Adrenal gland (tissue), 12 donors: ENCODE results near the gene MICU2. TPM values are rescaled to one million over a fixed set of nuclear protein-coding genes. Genes with fewer than 3 reads are reported as not detected.
A peak's percentile ranks its signal among the peaks of the same experiment; 100 is the strongest.

ENCODE experiments used
- DNase-seq, 7 donors: peaks; one replicate each; pipeline ENCODE4 v3.0.0-alpha.2; 2019 to 2020
- H3K27ac ChIP-seq, 5 donors: fragments of 200-600 bp; sonication (generic) in 4 of 5; 1 replicate in 3 of 5; 2 replicates in 2 of 5; pipeline versions ENCODE4 v1.5.1 to v1.8.0; 2016 to 2020; ENCODE audit warnings: mild to moderate bottlenecking in 1 of 5
- H3K27me3 ChIP-seq: fragments of 200-600 bp; 2 replicates; pipeline ENCODE4 v1.8.0; 2021
- H3K36me3 ChIP-seq, 2 donors: fragments of 200-600 bp; replicated peaks in 1 of 2; 1 replicate in 1 of 2; 2 replicates in 1 of 2; pipeline versions ENCODE4 v1.5.1 to v1.8.0; 2018 to 2022
- H3K4me1 ChIP-seq, 2 donors: fragments of 200-600 bp; replicated peaks in 1 of 2; 1 replicate in 1 of 2; 2 replicates in 1 of 2; pipeline versions ENCODE4 v1.5.1 to v1.8.0; 2018 to 2021
- H3K4me3 ChIP-seq, 4 donors: fragments of 200-600 bp; sonication (generic) in 3 of 4; one replicate each; pipeline ENCODE4 v1.5.1; 2016 to 2018
- H3K9me3 ChIP-seq, 3 donors: fragments of 200-600 bp; sonication (generic) in 1 of 3; replicated peaks in 1 of 3; 1 replicate in 2 of 3; 2 replicates in 1 of 3; pipeline versions ENCODE4 v1.5.1 to v1.8.0; 2016 to 2021
- CTCF ChIP-seq, 6 experiments: fragments of 450-650 bp in 4 of 6; fragments of 200-600 bp in 2 of 6; sonication (generic) in 1 of 6; IDR thresholded peaks; 1 replicate in 5 of 6; 2 replicates in 1 of 6; pipeline versions ENCODE4 v1.5.1 to v1.8.0; 2016 to 2021; ENCODE audit warnings: antibody characterized with exemption in 6 of 6, mild to moderate bottlenecking in 2 of 6, moderate library complexity in 1 of 6
- POLR2A ChIP-seq, 2 donors: fragments of 450-650 bp; IDR thresholded peaks; one replicate each; pipeline ENCODE4 v1.6.1; 2017; ENCODE audit warnings: antibody characterized with exemption in 2 of 2, mild to moderate bottlenecking in 2 of 2, moderate library complexity in 1 of 2
- WGBS, 4 donors: extraction: QIAGEN DNeasy Blood & Tissue Kit in 2 of 4; methylation state at CpG; one replicate each; pipeline versions ENCODE4 v1.1.5 to v1.1.7; 2013 to 2017; 5-methylcytosine and 5-hydroxymethylcytosine counted together
- intact Hi-C, 2 donors: fragments of 100-400 bp; cut with DNase I; formaldehyde crosslinking; loops; one replicate each; pipeline versions ENCODE4 v1.14.1 to v1.15.0; 2022 to 2023
- polyA plus RNA-seq, 3 donors: library from polyadenylated mRNA; stranded (reverse); fragments of 200-250 nt in 2 of 3; fragments of 350-450 nt in 1 of 3; fragmentation: Illumina TruSeq in 1 of 3; extraction: RNeasy Lipid Tissue Mini Kit (QIAGEN cat#74804) in 1 of 3; gene quantifications; one replicate each; pipeline ENCODE4 v1.2.3, GENCODE V29; 2013 to 2014
- total RNA-seq, 9 donors: library from RNA; depleted of rRNA in 4 of 9; stranded (reverse); fragments of >200 nt in 4 of 9; fragments of 120-200 nt in 1 of 9; fragmentation: NEBNext Ultra II Directional in 1 of 9; extraction: Animal tissue kit (Norgen Biotek cat#: 25700) in 1 of 9; gene quantifications; one replicate each; pipeline versions ENCODE4 v1.1.0 to v1.2.4, GENCODE V29; 2013 to 2023
- donor health status: healthy with polysubstance abuse.
- donor health status: Bipolar disorder and iron deficiency.
- donor health status: DM: yes; HTN: yes; CAD: no.
- donor health status: DM: no; HTN: no; CAD: no.
- donor health status: DM: no; HTN: no; CAD: no.
- donor health status: DM: yes; HTN: yes; CAD: no.

The MICU2 gene
- total and polyA plus RNA-seq, 12 donors, result 39.7 to 157 (median 59.7) TPM

GRCh38 chr13:21465710-21466160, 138.2 kb downstream of the MICU2 start:
- Histone ChIP-seq H3K27ac (no peak overlapping the region), H3K4me1 (no peaks in the 10 kb centered on the region), H3K9me3 (peaks cover 0 to 2% (median 0%) of the 10 kb centered on the region in 3 donors), H3K36me3 (no peaks in the 10 kb centered on the region), H3K27me3 (no peaks in the 10 kb centered on the region), H3K4me3 (no peak overlapping the region)
- intact Hi-C loops, result no loop called here
- no peak for TF ChIP-seq CTCF (IDR thresholded peaks at IDR 0.05)
- TF ChIP-seq POLR2A (IDR thresholded peaks at IDR 0.05), result no peak
- 63 to 68% (median 66%) methylated on average over 9 of the region's 9 CpGs for WGBS, 4 donors
- no peak for DNase-seq

GRCh38 chr13:21463424-21463823, 140.5 kb downstream of the MICU2 start:
- intact Hi-C loops, result no loop called here
- no peaks in the 10 kb centered on the region for H3K9me3 ChIP-seq
- TF ChIP-seq POLR2A (IDR thresholded peaks at IDR 0.05), result no peak
- TF ChIP-seq CTCF (IDR thresholded peaks at IDR 0.05), result no peak
- H3K27ac ChIP-seq, result no peak overlapping the region
- H3K36me3 ChIP-seq, result no peaks in the 10 kb centered on the region
- H3K4me1 ChIP-seq, result peaks cover 0 to under 1% of the 10 kb centered on the region in 2 donors
- DNase-seq, result no peak
- H3K4me3 ChIP-seq, result no peak overlapping the region
- no peaks in the 10 kb centered on the region for H3K27me3 ChIP-seq

GRCh38 chr13:21461131-21461530, 142.8 kb downstream of the MICU2 start:
- H3K27me3 ChIP-seq, result no peaks in the 10 kb centered on the region
- H3K9me3 ChIP-seq, result no peaks in the 10 kb centered on the region
- H3K4me3 ChIP-seq, result no peak overlapping the region
- peaks cover 0 to 18% of the 10 kb centered on the region in 2 donors for H3K4me1 ChIP-seq
- H3K36me3 ChIP-seq, result no peaks in the 10 kb centered on the region
- DNase-seq, result no peak
- H3K27ac ChIP-seq, result no peak overlapping the region
- WGBS, 4 donors, result 80 to 95% (median 84%) methylated on average over 3 of the region's 3 CpGs
- TF ChIP-seq POLR2A (IDR thresholded peaks at IDR 0.05) (no peak), CTCF (IDR thresholded peaks at IDR 0.05) (no peak)
- intact Hi-C loops, result no loop called here

GRCh38 chr13:21458813-21459701, 144.9 kb downstream of the MICU2 start, which contains the start of gene ZDHHC20:
Gene ZDHHC20 (minus strand): TSS chr13:21459303. CDS start chr13:21459171, 132 bp downstream.
- intact Hi-C loops, result no loop called here
- WGBS, 4 donors, result 1 to 3% (median 1%) methylated on average over 22 to 107 of the region's 107 CpGs
- Histone ChIP-seq H3K27me3 (no peaks in the 10 kb centered on the region), H3K4me3 (peak within 1 kb of the TSS; percentile 19 to 98 (median 61)), H3K36me3 (no peaks in the 10 kb centered on the region), H3K4me1 (peaks cover 0 to 18% of the 10 kb centered on the region in 2 donors), H3K27ac (peak within 1 kb of the TSS; percentile 39 to 93 (median 91)), H3K9me3 (no peaks in the 10 kb centered on the region)
- DNase-seq, result peak; percentile 86 to 93 (median 91)
- no peak for TF ChIP-seq CTCF (IDR thresholded peaks at IDR 0.05)
- peak; percentile 51 to 84 for TF ChIP-seq POLR2A (IDR thresholded peaks at IDR 0.05)
